Kidney tubule cell (primary cell): ENCODE data around the gene GLOD4.

Experiments
- DNase-seq: peaks from one replicate; pipeline ENCODE4 v3.0.0-alpha.2; 2018; ENCODE audit warnings: low spot score

The GLOD4 gene

DNA sequence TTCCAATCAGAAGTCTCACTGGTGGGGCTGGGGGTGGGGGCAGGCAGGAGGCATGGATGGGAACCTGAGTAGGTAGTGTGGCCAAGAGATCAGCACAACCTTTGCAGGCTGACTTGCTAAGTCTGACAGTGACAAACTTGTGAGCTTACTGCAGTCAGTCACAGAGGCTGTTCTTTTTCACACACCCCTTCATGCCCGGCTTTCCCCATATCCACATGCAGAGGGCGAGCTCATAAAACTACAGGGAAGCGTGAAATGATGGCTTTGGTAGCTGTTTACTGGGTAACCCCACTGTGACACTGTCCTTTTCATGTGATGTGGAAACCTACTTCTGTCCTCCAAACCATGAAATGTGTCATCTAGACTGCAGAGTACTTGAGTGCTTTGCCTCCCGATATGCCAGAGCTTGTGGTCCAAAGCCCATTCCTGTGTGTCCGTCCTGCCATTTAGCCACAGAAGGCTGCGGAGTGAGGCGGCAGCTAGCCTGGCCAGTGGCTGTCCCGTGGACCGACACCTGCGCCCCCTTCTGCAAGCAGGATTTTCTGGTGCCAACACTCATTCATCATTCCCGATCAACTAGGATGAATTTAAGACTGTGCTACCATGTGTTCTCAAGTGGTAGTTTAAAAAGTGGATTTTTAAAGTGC is 39.8 kb downstream of the GLOD4 start:
- DNase-seq, result no peak

DNA sequence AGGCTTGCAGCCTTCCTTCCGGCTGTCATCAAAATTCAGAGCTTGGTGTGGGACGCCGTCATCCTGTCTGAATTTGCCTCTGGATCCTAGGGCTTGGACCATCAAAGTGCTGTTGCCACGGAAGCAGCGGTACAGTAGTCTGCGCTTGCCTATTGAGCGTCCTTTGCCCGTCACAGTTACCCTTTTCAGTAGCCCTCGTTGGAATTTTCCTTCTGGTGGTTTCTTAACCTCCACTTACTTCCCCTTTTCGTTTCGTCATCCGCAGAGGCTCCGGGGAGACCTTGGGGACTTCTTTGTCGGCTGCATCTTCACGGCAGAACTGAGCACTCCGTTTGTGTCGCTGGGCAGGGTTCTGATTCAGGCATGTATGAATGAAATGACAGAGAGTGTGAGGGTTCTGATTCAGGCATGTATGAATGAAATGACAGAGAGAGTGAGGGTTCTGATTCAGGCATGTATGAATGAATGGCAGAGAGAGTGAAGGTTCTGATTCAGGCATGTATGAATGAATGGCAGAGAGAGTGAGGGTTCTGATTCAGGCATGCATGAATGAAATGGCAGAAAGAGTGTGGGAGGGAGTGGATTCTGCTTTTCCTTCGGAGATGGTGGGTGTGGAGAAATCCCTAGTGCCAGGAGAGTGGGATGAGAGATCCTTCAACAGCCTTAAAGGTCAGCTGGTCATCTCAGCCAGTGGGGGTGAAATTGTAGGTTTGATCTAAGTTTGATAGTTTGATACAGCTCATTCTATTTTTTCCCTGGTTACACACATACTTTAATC is 41.7 kb downstream of the GLOD4 start:
- no peak for DNase-seq

DNA sequence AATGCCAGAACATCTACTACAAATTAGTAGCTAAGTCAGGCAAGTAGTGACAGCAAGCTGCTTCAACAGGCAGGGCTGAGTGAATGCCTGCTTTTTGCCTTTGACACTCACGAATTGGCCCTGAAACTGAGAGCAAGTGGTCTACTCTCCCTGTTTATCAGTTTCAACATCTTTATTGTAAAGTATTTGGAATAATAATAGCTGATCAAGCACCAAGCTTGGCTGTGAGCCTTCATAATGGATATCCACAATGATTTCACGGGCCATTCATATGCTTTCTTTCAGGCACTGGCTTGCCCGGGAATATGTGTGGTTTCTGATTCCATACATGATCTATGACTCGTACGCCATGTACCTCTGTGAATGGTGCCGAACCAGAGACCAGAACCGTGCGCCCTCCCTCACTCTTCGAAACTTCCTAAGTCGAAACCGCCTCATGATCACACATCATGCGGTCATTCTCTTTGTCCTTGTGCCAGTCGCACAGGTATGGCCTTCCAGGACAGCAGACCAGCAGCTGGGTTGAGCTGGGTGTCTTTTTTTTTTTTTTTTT is 44.4 kb downstream of the GLOD4 start:
- no peak for DNase-seq

DNA sequence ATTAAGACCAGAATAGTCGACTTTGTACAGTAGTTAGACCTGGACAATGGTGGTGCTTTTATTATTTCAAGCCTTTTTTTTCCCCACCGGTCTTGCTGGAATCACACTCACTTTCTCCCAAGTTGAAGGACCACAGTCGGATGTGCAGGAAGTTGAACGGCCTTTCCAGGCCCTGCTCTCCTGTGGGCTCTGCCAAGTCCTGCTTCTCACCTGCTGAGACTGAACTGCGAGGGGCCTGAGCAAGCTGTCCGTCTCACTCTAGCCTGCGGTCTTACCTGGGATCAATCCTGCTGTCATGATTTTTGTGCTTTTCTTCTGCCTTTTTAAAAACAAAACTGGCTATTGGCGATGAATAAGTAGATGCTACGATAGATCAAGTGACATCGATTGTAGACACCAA is 48.3 kb downstream of the GLOD4 start:
- DNase-seq, result no peak

DNA sequence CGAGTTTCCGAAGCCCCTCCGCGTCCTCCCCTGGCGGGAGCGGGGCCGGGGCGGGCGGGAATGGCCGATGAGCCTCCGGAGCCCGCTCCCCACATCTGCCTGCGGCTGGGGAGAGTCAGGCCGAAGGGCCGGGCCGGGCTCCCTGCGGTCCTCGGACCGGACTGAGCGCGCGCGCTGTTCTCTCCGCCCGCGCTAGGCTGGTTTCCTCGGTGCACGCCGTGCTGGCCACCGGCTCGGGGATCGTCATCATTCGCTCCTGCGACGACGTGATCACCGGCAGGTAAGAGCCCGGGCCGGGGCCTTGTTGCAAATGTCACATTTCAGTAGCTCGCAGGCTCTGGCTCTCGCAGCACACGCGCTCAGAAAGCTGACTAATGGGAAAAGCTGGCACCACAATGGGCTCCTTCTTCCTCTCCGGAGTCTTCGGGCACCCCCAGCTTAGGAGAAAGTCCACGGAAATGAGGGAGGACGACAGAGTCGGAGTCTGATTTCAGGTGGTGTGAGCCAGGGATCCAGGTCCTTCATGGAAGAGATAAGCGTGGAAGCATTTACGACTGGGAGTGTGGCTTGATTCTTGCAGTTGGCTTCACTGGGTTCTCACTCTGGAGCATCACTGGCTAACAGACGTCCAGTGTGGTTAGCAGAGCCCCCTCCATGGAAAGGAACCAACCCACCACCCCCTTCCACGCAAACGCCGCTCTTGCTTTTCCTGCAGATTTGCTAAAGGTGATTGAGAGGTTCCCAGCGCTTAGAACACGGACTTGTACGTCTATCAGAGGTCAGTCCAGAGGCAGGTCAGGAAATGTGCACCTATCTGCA is 49.0 kb downstream of the GLOD4 start:
- DNase-seq, result peak; percentile 82

DNA sequence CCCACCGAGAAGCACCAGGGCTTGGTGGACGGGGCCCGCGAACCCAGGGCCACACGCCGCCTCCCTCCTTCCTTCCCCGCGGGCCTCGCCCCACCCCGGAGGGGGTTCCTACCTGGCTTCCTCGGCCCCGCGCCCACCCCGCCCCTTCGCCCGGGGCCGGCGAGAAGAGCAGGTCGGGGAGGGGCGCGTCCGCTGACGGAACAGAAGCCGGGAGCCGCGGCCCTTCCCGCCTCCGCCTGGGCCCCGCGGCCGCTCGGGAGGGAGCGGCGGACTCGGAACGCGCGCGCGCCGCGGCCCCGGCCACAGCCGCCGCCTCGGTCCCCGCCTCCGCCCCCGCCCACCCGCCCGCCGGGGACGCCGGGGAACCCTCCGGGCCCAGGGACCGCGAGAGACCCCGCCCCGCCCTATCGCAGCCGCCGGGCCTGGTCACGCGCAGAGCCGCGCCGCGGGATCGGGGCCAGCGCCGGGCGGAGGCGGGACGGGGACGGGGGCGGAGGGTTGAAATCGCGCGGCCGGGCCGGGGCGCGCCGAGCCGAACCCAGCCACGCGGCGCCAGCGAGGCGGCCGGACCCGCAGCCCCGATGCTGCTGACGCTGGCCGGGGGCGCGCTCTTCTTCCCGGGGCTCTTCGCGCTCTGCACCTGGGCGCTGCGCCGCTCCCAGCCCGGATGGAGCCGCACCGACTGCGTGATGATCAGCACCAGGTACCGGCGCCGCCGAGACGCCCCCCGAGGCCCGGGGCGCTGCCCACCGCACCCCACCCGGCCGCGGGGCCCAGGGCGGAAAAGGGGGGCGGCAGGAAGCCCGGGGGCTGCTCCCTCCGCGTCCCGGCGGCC is 49.8 kb downstream of the GLOD4 start, which contains the start of gene TLCD3A:
TSS of gene TLCD3A (plus strand) at position 530 of the 835 bp plus-strand sequence. CDS start at position 582, 52 bp downstream.
- DNase-seq, result peak; percentile 76

DNA sequence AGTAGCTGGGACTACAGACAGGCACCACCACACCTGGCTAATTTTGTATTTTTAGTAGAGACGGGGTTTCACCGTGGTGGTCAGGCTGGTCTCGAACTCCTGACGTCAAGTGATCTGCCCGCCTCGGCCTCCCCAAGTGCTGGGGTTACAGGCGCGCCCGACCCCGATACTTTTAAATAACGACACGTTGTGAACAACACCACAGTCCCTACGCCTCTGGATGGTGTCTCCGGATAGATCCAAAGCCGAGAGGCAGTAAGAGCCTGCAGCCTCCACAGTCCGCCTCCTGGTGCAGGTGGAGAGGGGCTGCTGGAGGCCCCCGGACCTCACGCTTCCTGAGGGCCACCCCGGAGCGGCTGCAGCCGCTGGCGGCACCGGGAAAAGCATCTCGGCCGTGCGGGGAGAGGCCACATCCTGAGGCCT is 50.4 kb downstream of the GLOD4 start:
- DNase-seq, result no peak

DNA sequence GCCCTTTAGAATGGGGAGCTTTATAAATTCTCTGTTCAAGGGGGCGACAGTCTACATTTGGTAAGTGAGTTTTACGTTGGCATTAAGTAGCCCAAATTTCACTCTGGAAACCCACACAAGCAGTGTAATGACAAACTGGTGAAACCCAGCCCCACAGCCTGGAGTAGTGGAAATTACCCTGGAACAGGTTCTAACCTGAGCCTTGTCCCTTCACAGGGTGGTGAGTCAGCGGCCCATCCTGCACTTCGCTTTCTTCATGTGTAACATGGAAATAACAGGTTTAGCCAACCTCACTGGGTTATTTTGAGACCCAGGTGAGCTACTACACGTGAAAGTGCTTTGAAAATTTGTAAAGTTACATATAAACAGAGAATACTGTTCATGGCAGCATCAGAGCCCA is 53.2 kb downstream of the GLOD4 start:
- peak; percentile 68 for DNase-seq

DNA sequence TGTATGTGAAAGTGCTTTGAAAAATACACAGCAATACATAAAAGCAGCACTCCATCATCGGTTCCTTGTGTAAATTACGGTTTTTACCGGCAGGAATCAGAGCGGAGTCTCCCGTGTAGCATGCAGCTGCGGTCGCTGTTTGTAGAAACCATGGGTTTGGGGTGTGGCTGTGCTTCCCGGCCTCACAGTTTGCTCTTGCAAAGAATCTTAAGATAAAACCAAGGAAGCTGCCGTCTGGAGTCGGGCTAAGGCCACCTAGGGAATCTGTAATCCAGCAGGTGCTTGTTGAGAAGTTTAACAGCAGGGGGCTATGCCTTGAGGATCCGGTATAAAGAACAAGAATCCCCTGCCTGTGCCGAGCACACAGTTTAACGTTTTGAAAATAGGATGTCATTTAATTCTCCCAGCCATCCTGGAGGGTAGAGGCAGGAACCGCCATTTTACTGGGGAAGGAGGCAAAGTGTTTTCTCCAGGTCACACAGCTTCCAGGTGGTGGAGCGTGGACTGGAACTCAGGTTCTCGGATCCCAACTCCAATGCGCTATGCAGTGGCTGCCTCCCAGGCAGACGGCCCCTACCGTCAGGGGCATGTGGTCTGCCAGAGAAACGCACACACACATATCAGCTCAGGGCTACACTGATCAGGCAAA is 55.7 kb downstream of the GLOD4 start:
- DNase-seq, result no peak

DNA sequence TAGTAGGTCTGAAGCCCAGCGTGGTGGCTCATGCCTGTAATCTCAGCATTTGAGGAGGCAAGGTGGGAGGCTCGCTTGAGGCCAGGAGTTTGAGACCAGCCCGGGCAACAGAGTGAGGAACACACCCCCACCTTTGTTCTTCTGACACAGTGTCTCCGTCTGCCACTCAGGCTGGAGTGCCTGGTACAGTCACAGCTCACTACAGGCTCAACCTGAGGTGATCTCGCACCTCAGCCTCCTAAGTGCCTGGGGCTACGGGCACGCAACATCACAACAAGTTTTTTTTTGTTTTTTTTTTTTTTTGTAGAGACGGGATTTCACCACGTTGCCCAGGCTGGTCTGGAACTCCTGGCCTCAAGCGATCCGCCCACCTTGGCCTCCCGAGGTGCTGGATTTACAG is 56.3 kb downstream of the GLOD4 start:
- no peak for DNase-seq

DNA sequence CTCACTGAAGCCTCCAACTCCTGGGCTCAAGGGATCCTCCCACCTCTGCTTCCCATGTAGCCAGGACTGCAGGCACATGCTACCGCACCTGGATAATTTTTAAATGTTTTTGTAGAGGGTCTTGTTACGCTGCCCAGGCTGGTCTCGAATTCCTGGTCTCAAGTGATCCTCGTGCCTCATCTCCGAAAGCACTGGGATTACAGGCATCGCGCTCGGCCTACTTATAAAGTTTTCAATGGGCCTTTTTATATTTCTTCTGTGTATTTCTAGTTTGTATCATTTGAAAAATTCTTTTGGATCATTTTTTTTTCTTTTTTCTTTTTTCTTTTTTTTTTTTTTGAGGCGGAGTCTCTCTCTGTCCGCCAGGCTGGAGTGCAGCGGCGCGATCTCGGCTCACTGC is 57.0 kb downstream of the GLOD4 start:
- no peak for DNase-seq

DNA sequence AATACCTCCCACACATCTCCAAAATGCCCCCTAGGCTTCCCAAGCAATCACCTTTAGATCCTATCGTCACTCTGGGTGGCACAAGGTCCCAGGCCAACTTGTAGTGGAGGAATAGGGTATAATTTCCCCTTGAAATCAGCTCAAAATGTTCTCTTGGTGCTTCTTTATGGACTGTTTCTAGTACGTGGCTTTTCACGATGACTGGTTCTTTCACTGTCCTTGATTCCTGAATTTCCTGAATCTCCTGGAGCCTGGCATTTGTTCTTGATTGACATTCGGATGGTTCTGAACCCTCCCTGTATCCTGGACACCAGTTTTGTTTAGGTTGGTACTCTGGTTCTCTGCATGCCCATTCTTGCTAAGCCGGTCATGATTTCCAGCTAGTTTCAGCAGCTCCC is 60.5 kb downstream of the GLOD4 start:
- DNase-seq, result no peak

DNA sequence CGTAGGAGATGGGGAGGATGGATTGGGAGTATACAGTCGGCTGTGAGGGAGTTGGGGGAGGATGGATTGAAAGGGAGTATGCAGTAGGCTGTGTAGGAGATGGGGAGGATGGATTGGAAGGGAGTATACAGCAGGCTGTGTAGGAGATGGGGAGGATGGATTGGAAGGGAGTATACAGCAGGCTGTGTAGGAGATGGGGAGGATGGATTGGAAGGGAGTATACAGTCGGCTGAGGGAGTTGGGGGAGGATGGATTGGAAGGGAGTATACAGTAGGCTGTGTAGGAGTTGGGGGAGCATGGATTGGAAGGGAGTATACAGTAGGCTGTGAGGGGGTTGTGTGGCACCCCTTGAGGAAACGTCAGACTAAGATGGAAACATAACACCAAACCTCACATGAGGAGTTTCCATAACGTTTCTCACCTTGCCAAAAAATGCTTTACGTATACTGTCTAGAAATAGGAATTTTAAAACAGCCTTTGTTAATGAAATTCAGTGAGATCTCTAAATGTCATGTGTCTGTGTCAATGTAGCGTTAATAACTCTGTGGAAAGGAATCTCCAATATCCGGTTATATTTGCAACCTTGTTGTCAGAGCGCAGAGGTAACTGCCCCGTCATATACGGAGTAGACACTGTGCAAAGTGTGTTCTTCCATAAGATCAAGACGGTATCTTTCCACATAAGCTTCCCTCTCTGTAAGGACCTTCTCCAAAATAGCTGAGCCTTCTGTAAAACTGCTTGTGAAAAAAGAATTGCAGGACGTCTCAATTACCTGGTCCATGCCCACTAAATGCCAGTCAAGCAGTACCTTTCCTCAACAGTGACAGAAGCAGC is 61.2 kb downstream of the GLOD4 start:
- DNase-seq, result no peak

DNA sequence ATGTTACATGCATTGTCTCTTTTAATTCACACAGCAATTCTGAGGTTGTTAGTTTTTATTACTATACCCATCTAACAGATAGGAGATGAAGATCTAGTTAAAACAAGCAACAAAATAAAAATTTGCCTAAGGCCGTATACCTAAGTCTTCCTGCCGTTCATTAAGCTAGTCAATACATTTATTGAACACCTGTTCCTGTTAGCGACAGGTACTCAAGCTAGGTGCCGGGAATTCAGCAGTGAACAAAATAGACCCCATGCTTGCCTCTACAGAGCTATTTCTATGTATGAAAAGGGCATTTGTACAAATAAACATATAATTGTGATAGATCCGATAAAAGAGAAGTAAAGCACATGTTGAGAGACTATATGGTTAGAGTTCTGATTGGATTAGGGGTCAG is 64.0 kb downstream of the GLOD4 start:
- no peak for DNase-seq
